PFSK-1 (cell line): Measurements from ENCODE around the gene PKP1.

Source experiments
- REST ChIP-seq, 2 experiments: IDR thresholded peaks; 2 replicates each; pipeline versions ENCODE4 v1.6.1 to v1.8.0; 2011 to 2012; ENCODE audit warnings: low read depth in 2 of 2, low read length in 2 of 2, control low read depth in 1 of 2, inconsistent platforms in 1 of 2, mild to moderate bottlenecking in 1 of 2, moderate library complexity in 1 of 2; ENCODE audit not compliant: insufficient read depth in 1 of 2
- SIN3A ChIP-seq: IDR thresholded peaks from 2 replicates; pipeline ENCODE4 v1.6.1; 2012; ENCODE audit warnings: mild to moderate bottlenecking, low read length, moderate library complexity, borderline replicate concordance; ENCODE audit not compliant: insufficient read depth

DNA sequence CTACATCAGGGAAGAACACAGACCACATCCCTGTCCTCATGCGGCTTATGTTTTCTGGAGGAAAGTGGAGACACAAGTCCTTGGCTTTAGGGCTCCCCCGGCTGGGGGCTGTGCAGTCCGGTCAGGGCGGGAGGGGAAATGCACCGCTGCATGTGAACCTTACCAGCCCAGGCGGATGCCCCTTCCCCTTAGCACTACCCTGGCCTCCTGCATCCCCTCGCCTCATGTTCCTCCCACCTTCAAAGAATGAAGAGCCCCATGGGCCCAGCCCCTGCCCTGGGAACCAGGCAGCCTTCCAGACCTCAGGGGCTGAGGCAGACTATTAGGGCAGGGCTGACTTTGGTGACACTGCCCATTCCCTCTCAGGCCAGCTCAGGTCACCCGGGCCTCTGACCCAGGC lies 48.7 kb downstream of the PKP1 start:
- TF ChIP-seq SIN3A (no peak), REST (IDR thresholded peaks at IDR 0.05; ENCODE audit: insufficient read depth in 1 of 2, low read depth in 2 of 2, low read length in 2 of 2) (no peak)
